Measurements from ENCODE around the gene PAX5.

DNA sequence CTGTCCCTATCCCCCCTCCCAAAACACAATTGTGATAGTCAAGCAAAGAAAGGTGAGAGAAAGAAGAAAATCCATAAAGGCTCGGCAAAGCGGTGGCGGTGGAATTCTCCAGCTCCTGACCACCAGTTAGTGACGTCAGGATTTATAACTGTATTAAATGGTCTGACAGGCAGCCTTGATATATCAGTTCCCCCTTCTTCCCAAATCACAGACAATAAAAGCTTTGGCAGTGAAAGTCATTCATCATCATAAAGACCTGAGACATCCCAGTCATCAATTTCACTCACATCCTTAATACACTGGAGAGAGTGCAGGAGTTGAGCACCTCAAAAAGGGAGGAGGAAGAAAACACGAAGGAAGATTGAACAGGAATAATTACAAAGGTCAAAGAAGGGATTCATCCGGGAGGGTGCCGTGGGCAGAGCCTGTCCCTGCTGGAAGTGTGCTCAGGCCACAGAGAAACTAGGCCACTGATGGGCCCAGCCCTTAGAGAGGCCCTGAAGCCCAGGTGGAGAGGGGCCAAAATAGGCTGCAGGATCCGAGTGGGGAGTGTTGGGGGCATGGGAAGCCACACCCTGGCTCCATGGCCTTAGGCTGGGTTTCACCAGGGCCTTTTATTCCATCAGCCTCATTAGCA is 131.9 kb downstream of the PAX5 start:
- TF ChIP-seq, protein P1, sequence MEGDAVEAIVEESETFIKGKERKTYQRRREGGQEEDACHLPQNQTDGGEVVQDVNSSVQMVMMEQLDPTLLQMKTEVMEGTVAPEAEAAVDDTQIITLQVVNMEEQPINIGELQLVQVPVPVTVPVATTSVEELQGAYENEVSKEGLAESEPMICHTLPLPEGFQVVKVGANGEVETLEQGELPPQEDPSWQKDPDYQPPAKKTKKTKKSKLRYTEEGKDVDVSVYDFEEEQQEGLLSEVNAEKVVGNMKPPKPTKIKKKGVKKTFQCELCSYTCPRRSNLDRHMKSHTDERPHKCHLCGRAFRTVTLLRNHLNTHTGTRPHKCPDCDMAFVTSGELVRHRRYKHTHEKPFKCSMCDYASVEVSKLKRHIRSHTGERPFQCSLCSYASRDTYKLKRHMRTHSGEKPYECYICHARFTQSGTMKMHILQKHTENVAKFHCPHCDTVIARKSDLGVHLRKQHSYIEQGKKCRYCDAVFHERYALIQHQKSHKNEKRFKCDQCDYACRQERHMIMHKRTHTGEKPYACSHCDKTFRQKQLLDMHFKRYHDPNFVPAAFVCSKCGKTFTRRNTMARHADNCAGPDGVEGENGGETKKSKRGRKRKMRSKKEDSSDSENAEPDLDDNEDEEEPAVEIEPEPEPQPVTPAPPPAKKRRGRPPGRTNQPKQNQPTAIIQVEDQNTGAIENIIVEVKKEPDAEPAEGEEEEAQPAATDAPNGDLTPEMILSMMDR (tag by site-specific recombination; IDR thresholded peaks at IDR 0.05), result no peak
- TF ChIP-seq ZNF391 (tag by site-specific recombination; IDR thresholded peaks at IDR 0.05; ENCODE audit: borderline replicate concordance, low read depth), result no peak
- TF ChIP-seq ZNF404 (tag by site-specific recombination; IDR thresholded peaks at IDR 0.05), result no peak
- TF ChIP-seq SP3 (tag by site-specific recombination; IDR thresholded peaks at IDR 0.05), result no peak
- no peak for TF ChIP-seq ZBTB7A (tag by site-specific recombination; IDR thresholded peaks at IDR 0.05; ENCODE audit: low read depth)
- TF ChIP-seq, protein P2, sequence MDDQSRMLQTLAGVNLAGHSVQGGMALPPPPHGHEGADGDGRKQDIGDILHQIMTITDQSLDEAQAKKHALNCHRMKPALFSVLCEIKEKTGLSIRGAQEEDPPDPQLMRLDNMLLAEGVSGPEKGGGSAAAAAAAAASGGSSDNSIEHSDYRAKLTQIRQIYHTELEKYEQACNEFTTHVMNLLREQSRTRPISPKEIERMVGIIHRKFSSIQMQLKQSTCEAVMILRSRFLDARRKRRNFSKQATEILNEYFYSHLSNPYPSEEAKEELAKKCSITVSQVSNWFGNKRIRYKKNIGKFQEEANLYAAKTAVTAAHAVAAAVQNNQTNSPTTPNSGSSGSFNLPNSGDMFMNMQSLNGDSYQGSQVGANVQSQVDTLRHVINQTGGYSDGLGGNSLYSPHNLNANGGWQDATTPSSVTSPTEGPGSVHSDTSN (CRISPR knock-in tag; IDR thresholded peaks at IDR 0.05), result no peak
- no peak for TF ChIP-seq ZNF76 (tag by site-specific recombination; IDR thresholded peaks at IDR 0.05; ENCODE audit: borderline replicate concordance, low read depth)
- no peak for TF ChIP-seq ZNF521 (tag by site-specific recombination; IDR thresholded peaks at IDR 0.05)
- TF ChIP-seq ZFP41 (tag by site-specific recombination; IDR thresholded peaks at IDR 0.05; ENCODE audit: borderline replicate concordance), result no peak
- no peak for TF ChIP-seq ZNF549 (tag by site-specific recombination; IDR thresholded peaks at IDR 0.05)
- TF ChIP-seq RBAK (tag by site-specific recombination; IDR thresholded peaks at IDR 0.05), result no peak
- no peak for TF ChIP-seq ZNF146 (tag by site-specific recombination; IDR thresholded peaks at IDR 0.05)
- TF ChIP-seq SALL2 (tag by site-specific recombination; IDR thresholded peaks at IDR 0.05; ENCODE audit: borderline replicate concordance), result no peak

All from HEK293 (cell line).